SK-N-SH (cell line): ENCODE results near the gene CHST13.

Experiments used
- EZH2phosphoT487 ChIP-seq: fragments of 200-600 bp; sonication (generic); IDR thresholded peaks from 2 replicates; pipeline ENCODE4 v1.6.1; 2017; ENCODE audit warnings: low read depth, mixed run types, mild to moderate bottlenecking, antibody characterized with exemption, moderate library complexity, borderline replicate concordance
- GABPA ChIP-seq: IDR thresholded peaks from 2 replicates; pipeline ENCODE4 v1.4.0; 2012; ENCODE audit warnings: low read depth, mild to moderate bottlenecking
- JUND ChIP-seq: IDR thresholded peaks from 2 replicates; pipeline ENCODE4 v1.4.0; 2012
- MXI1 ChIP-seq: IDR thresholded peaks from 2 replicates; pipeline ENCODE4 v1.6.1; 2012; ENCODE audit warnings: mild to moderate bottlenecking, low read depth, low read length, improper control_type of control experiment
- NRF1 ChIP-seq: IDR thresholded peaks from 2 replicates; pipeline ENCODE4 v1.6.1; 2012; ENCODE audit warnings: low read depth, mild to moderate bottlenecking, low read length
- POLR2AphosphoS5 ChIP-seq: IDR thresholded peaks from 2 replicates; pipeline ENCODE4 v1.6.1; 2012; ENCODE audit warnings: low read depth, low read length
- RAD21 ChIP-seq: IDR thresholded peaks from 2 replicates; pipeline ENCODE4 v1.6.1; 2012; ENCODE audit warnings: mild to moderate bottlenecking, low read length
- REST ChIP-seq: IDR thresholded peaks from 2 replicates; pipeline ENCODE4 v1.6.1; 2012; ENCODE audit warnings: mild to moderate bottlenecking, low read depth, low read length, moderate library complexity
- TAF1 ChIP-seq: IDR thresholded peaks from 2 replicates; pipeline ENCODE4 v1.6.1; 2012; ENCODE audit warnings: low read depth, mild to moderate bottlenecking, low read length, moderate library complexity, borderline replicate concordance
- YY1 ChIP-seq: IDR thresholded peaks from 2 replicates; pipeline ENCODE4 v1.4.0; 2012; ENCODE audit warnings: low read depth, mild to moderate bottlenecking
- TF ChIP-seq, protein P1 (sequence below): fragments of 200-600 bp; sonication (generic); IDR thresholded peaks from 2 replicates; pipeline ENCODE4 v1.6.1; 2017; ENCODE audit warnings: antibody characterized with exemption, mild to moderate bottlenecking, moderate library complexity

DNA sequence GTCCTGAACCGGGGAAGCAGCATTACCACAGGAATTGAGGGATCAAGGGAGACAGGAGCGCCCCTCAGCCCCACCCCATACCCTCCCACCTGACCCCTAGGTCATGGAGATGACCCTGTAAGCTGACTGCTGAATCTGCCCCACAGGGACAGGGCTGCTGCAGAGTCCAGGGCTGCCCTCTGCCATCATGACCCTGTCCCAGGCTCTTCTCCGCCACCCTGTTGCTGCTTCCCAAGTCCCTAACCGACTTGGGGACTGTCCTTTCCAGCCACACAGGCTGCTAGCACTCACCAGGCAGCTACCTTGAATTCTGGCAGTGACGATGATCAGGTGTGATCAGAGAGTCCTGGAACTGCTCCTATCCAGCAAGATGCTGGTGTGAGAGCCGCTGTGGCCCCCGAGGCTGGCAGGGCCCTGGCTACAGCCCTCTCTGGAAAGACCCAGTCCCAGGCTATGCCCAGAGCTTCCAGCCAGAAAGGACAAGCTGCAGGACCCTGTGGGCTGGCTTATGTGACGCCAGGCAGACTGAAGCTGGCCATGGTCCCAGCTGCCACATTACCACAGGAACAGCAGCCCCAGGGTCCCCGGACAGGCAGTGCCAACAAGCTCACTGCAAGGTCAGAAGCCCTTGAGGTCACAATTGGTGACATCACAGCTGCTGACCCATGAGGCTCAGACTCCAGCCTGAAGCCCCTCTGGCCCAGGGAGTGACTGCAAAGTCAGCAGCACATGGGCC is 34.5 kb downstream of the CHST13 start, which contains the start of gene C3orf22:
- no peak for TF ChIP-seq JUND
- no peak for TF ChIP-seq MXI1
- TF ChIP-seq POLR2AphosphoS5: no peak
- TF ChIP-seq, protein P1, sequence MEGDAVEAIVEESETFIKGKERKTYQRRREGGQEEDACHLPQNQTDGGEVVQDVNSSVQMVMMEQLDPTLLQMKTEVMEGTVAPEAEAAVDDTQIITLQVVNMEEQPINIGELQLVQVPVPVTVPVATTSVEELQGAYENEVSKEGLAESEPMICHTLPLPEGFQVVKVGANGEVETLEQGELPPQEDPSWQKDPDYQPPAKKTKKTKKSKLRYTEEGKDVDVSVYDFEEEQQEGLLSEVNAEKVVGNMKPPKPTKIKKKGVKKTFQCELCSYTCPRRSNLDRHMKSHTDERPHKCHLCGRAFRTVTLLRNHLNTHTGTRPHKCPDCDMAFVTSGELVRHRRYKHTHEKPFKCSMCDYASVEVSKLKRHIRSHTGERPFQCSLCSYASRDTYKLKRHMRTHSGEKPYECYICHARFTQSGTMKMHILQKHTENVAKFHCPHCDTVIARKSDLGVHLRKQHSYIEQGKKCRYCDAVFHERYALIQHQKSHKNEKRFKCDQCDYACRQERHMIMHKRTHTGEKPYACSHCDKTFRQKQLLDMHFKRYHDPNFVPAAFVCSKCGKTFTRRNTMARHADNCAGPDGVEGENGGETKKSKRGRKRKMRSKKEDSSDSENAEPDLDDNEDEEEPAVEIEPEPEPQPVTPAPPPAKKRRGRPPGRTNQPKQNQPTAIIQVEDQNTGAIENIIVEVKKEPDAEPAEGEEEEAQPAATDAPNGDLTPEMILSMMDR: no peak
- TF ChIP-seq NRF1: no peak
- TF ChIP-seq EZH2phosphoT487: no peak
- no peak for TF ChIP-seq GABPA
- no peak for TF ChIP-seq REST
- TF ChIP-seq YY1: no peak
- TF ChIP-seq TAF1: no peak
- no peak for TF ChIP-seq RAD21
